Caco-2 (cell line): ENCODE results near the gene PKN1. TPM values are rescaled to one million over a fixed set of nuclear protein-coding genes. Genes with fewer than 3 reads are reported as not detected.

Experiments used
- BruUV-seq: library from RNA; stranded (reverse); fragments of 400-500 nt; replicated peaks from 2 replicates; lab custom pipeline; 2021; lab: Mats Ljungman, UMichigan
- CTCF ChIA-PET: fragments of 300-600 bp; sonication (Branson Sonifier 250); formaldehyde crosslinking; loops from one replicate; lab custom pipeline; 2022; ENCODE audit warnings: antibody characterized with exemption; lab: Charles Lee
- POLR2A ChIA-PET: fragments of 300-600 bp; sonication (Branson Sonifier 250); formaldehyde crosslinking; loops from one replicate; lab custom pipeline; 2022; ENCODE audit warnings: antibody characterized with exemption; lab: Charles Lee
- DNase-seq, 2 experiments: peaks; one replicate each; pipeline versions ENCODE4 v3.0.0 to v3.0.0-alpha.2; 2020 to 2022
- H3K27me3 ChIP-seq: replicated peaks from 2 replicates; pipeline ENCODE4 v1.6.0; 2011; ENCODE audit warnings: low read length; ENCODE audit not compliant: control insufficient read depth, insufficient read depth
- H3K36me3 ChIP-seq: 2 replicates; pipeline ENCODE4 v1.5.1; 2011; ENCODE audit warnings: low read length; ENCODE audit not compliant: control insufficient read depth, insufficient read depth
- H3K4me1 ChIP-seq: fragments of 250-450 bp; sonication (Bioruptor Pico); 2 replicates; pipeline ENCODE4 v1.5.1; 2020; ENCODE audit warnings: mild to moderate bottlenecking
- H3K4me3 ChIP-seq: 2 replicates; pipeline ENCODE4 v1.5.1; 2011; ENCODE audit warnings: low read depth, mild to moderate bottlenecking, control low read depth, low read length
- H3K9me3 ChIP-seq: fragments of 250-450 bp; sonication (Bioruptor Pico); 2 replicates; pipeline ENCODE4 v1.5.1; 2020; ENCODE audit warnings: mild to moderate bottlenecking, moderate library complexity
- H3K27ac Mint-ChIP-seq: one replicate; pipeline ENCODE4 v1.8.0; 2022; ENCODE audit warnings: mixed read lengths; ENCODE audit not compliant: unreplicated experiment
- H3K27me3 Mint-ChIP-seq: one replicate; pipeline ENCODE4 v1.8.0; 2022; ENCODE audit warnings: mixed read lengths; ENCODE audit not compliant: insufficient read depth, unreplicated experiment
- H3K36me3 Mint-ChIP-seq: one replicate; pipeline ENCODE4 v1.8.0; 2022; ENCODE audit warnings: mild to moderate bottlenecking, mixed read lengths; ENCODE audit not compliant: insufficient read depth, unreplicated experiment
- H3K4me1 Mint-ChIP-seq: one replicate; pipeline ENCODE4 v1.8.0; 2022; ENCODE audit warnings: low read depth, mixed read lengths; ENCODE audit not compliant: unreplicated experiment
- H3K4me3 Mint-ChIP-seq: one replicate; pipeline ENCODE4 v1.8.0; 2022; ENCODE audit warnings: mild to moderate bottlenecking, moderate library complexity, mixed read lengths; ENCODE audit not compliant: unreplicated experiment
- H3K9me3 Mint-ChIP-seq: one replicate; pipeline ENCODE4 v1.8.0; 2022; ENCODE audit warnings: mixed read lengths; ENCODE audit not compliant: unreplicated experiment
- CTCF ChIP-seq, 2 experiments: fragments of 200-600 bp in 1 of 2; IDR thresholded peaks; 1 replicate in 1 of 2; 2 replicates in 1 of 2; pipeline versions ENCODE4 v1.5.1 to v1.8.0; 2011 to 2022; ENCODE audit warnings: antibody characterized with exemption in 1 of 2, control low read depth in 1 of 2, inconsistent platforms in 1 of 2, low read depth in 1 of 2, low read length in 1 of 2, mild to moderate bottlenecking in 1 of 2, moderate library complexity in 1 of 2; ENCODE audit not compliant: insufficient read depth in 1 of 2, severe bottlenecking in 1 of 2, unreplicated experiment in 1 of 2
- intact Hi-C: fragments of 100-400 bp; cut with micrococcal nuclease; formaldehyde crosslinking; loops from one replicate; pipeline ENCODE4 v1.10.0; 2022; ENCODE audit not compliant: unreplicated experiment
- total RNA-seq: library from RNA; stranded (reverse); gene quantifications from 2 replicates; pipeline ENCODE4 v1.2.3, GENCODE V29; 2022

PKN1 gene
- total RNA-seq, 1 experiment from 2014 or later = 102 TPM

DNA sequence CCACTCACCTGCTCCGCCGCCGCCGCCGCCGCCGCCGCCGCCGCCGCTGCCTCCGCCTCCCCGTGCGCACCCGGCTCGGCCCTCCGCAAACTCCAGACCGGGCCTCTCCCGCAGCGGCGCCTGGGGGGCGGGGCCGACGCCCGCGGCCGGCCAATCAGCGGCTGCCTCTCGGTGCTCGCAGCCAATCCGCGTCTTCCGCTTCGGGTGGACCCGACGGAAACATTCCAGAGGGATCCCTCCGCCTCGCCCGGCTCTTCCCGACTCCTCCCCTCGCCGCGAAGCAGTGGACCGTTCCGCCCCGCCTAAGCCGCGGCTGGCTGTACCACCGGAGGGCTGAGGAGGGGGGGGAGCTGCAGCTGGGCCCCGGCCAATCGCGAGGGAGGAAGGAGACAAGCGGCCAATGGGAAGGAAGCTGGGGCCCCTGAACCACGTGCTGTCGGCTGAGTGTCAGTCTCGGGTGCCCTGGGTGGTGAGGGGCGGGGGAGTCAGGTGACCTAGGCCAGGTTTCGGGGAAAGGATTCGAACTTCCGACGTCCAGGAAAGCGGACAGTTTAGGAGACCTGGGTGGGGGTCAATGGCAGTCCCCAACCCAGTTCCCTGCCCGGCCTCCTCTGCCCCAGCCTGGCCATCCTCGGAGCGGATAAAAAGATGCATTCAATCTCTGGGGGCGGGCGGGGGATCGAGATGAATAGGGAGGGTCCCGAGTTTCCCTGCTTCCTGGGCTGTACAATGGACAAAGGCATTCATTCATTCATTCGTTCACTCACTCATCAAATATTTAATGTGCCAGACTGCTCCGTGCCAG lies 63.1 kb downstream of the PKN1 start, which contains the start of gene GIPC1:
GIPC1 (minus strand) TSS at position 99 of the 805 bp plus-strand sequence. CDS start 13,151 bp downstream, outside the sequence.
- Histone ChIP-seq H3K27me3 (no peaks in the 10 kb centered on the region), H3K36me3 (no peaks in the 10 kb centered on the region; the same call in 1 of the 2 replicates), H3K9me3 (no peaks in the 10 kb centered on the region), H3K4me1 (peaks cover 16% of the 10 kb centered on the region), H3K4me3 (peak within 1 kb of the TSS; percentile 93)
- intact Hi-C loops = loop anchor here (2.0 kb wide), 1 partner anchor 33 kb away; the partner anchor contains the start of gene TECR
- ChIA-PET POLR2A (interaction anchor here (0.5 to 1.0 kb wide), 7 partner anchors 10 to 1562 kb away, joined by 3 to 8 read pairs (median 3); partner anchors contain the start of genes DNAJB1, FARSA and NDUFB7), CTCF (interaction anchor here (0.9 to 1.9 kb wide), 5 partner anchors 10 to 360 kb away, joined by 3 to 7 read pairs (median 5); partner anchors contain the start of gene ASF1B)
- Mint-ChIP-seq H3K27me3 (no peaks in the 10 kb centered on the region), H3K9me3 (no peaks in the 10 kb centered on the region), H3K27ac (peak within 1 kb of the TSS; percentile 91), H3K4me3 (peak within 1 kb of the TSS; percentile 80), H3K4me1 (peaks cover 21% of the 10 kb centered on the region), H3K36me3 (peaks cover 34% of the 10 kb centered on the region)
- BruUV-seq = no TSS peak
- DNase-seq = peak; percentile 99
- no peak for TF ChIP-seq CTCF (IDR thresholded peaks at IDR 0.05; ENCODE audit: insufficient read depth in 1 of 2, low read depth in 1 of 2, low read length in 1 of 2, severe bottlenecking in 1 of 2, unreplicated experiment in 1 of 2)

DNA sequence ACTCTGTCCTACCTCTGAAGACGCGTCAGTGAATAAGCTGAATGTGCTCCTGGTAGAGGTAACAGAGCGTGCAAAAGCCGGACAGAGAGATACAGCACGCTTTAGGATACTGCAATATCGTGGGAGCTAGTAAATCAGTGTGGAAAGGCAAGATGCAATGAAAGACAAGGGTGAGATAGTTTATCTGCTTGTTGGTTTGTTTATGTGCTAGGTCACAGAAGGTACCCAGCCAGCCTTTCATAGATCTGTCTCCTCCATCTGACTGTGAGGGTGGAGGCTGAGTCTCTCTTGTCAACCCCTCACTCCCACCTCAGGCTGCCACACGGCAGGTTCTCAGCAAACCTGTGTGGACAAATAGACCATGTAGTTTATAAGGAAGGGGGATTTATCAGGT lies 63.7 kb downstream of the PKN1 start:
- TSS peak; percentile 96 for BruUV-seq
- Histone ChIP-seq H3K9me3 (no peaks in the 10 kb centered on the region), H3K4me3 (no peak overlapping the region), H3K27me3 (no peaks in the 10 kb centered on the region), H3K4me1 (peaks cover 16% of the 10 kb centered on the region), H3K36me3 (no peaks in the 10 kb centered on the region; the same call in 1 of the 2 replicates)
- intact Hi-C loops = loop anchor here (2.0 kb wide), 1 partner anchor 32 kb away; the partner anchor contains the start of gene TECR
- Mint-ChIP-seq H3K27ac (peak overlapping the region; percentile 91), H3K4me3 (peak overlapping the region; percentile 80), H3K27me3 (no peaks in the 10 kb centered on the region), H3K36me3 (peaks cover 28% of the 10 kb centered on the region), H3K9me3 (no peaks in the 10 kb centered on the region), H3K4me1 (peaks cover 21% of the 10 kb centered on the region)
- POLR2A ChIA-PET = interaction anchor here (0.5 to 1.3 kb wide), 8 partner anchors 9 to 1563 kb away, joined by 3 to 8 read pairs (median 4); partner anchors contain the start of genes DNAJB1, FARSA and NDUFB7
- CTCF ChIA-PET = interaction anchor here (0.9 to 1.9 kb wide), 4 partner anchors 9 to 360 kb away, joined by 3 to 7 read pairs (median 4); partner anchors contain the start of gene ASF1B
- DNase-seq = no peak
- no peak for TF ChIP-seq CTCF (IDR thresholded peaks at IDR 0.05; ENCODE audit: insufficient read depth in 1 of 2, low read depth in 1 of 2, low read length in 1 of 2, severe bottlenecking in 1 of 2, unreplicated experiment in 1 of 2)
